ENCODE results near the gene EME1.
"Not testable (repeated sequence)": the region's sequence is repeated elsewhere in the genome, so short reads cannot be mapped to it uniquely, and the experiment has no call there.

The EME1 gene

DNA sequence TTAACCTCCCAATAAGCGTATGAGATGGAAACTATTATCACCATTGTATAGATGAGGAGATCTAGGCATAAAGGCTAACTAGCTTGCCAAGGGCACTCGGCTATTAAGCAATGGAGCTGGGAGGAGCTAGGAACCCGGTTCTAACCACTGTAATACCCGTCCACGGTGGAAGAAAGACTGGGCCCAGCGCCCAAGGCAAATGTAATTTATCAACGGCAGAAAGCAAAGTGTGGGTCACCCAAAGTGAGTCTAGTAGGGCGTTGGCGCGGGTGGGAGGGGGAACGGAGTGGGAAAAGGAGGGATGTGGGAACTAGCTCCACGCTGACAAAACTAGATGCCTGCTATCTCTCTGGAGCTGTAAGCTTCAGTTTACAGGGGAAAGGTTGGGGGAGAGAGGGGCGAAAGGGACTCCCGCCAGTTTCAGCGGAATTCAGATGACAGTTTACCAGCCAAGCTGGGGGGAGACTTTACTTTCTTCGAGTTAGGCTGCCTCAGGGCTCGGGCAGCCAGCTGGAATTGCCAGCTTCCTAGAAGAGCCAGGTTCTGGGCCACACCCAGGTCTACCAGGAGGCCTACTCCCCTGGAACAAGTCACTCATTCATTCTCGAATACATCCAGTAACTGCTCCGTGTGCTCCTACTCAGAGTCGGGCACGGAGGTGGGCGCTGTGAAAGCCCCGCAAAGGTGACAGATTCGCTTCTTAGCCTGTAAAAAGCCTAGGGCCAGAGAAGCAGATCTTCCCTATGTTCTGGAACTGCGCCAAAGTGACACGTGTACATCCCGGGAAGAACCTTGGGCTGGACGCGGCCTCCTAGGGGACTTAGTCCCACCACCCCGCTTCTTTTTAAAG is 23.5 kb downstream of the EME1 start:
- peak; percentile 55 for DNase-seq

DNA sequence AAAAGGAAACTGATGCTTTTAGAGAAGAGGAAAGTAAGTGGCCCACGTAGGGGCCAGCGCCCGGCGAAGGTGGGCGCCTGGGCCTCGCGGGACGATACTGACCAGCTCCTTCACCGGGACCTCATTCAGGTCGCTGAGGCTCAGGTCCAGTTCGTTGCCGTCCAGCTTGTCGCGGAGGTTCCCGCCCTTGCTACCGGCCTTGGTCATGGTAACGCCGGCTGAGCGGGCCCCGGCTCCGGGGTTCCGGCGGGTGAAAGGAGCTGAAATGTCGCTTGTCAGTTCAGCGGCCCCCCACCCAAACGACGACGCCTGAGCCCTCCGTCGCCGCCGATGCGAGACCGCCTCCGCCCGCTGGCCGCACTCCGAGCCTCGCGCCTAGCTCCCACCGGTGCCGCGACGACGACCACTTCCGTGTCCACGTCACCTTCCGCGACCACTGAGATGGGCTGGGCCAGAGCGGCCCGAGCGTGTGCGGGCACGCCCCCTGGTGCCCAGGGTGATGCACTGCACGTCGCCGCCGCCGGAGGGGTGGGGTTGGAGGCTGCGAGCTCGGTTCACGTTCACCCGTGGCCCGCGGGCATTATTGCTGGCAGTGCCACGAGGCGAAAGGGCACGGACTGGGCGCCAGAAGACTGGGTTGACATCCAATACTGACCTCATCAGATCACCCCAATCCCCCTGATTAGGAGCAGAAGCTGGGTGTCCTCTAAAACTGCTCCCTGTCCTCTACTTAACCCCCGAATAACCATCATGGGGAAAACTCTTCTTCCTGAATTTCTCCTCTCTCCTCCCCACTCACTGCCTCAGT is 24.3 kb downstream of the EME1 start, which contains the start of gene LRRC59:
Gene LRRC59, minus strand, starts transcription at position 413 of the 808 bp plus-strand sequence. Its CDS starts 206 bp downstream, at position 207.
- peak; percentile 92 for DNase-seq

DNA sequence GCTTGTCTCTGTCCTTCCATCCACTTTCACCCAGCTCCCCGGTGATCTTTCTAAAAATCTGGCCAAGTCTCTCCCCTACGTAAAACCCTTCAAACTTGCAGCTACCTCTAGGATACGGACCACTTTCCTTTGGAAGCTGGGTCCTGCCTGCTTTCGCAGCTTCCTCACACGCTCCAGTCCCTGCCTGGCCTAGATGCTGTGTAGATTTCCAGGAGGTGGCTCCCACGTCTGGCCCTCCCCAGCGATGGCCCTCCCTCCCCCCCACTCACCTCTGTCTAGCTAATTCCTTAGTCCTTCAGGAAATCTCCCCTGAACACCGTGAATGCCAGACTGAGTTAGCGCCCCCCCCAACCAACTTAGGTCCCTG is 24.9 kb downstream of the EME1 start:
- DNase-seq, result no peak

DNA sequence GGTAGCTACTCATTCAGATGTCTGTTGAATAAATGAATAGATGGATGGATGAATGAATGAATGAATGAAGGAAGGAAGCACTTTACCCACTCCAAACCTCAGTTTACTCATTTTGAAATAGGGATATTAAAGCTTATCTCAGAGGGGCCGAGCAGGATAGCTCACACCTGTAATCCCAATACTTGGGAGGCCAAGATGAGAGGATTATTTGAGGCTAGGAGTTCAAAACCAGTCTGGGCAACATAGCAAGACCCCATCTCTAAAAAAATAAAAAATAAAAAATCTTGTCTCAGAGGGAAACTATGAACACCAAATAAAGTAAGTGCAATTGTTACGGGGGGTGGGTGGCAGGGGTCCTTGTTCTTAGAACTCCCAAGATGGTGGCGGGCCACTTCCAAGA is 25.6 kb downstream of the EME1 start:
- DNase-seq, result not testable (repeated sequence)

DNA sequence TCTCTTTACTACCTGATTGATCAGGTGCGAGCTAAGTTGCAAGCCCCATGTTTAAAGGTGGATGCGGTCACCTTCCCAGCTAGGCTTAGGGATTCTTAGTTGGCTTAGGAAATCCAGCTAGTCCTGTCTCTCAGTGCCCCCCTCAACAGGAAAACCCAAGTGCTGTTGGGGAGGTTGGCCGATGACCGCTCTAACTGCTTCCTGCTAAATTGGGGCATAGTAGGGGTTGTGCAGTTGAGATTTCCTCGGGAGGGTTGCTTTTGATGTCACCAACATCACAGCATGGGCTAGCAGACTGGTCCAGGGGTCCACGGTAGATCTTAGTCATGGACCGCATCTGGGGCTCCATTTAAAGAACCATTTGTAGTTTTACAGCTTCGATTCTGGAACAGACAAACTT is 26.6 kb downstream of the EME1 start:
- not testable (repeated sequence) for DNase-seq

DNA sequence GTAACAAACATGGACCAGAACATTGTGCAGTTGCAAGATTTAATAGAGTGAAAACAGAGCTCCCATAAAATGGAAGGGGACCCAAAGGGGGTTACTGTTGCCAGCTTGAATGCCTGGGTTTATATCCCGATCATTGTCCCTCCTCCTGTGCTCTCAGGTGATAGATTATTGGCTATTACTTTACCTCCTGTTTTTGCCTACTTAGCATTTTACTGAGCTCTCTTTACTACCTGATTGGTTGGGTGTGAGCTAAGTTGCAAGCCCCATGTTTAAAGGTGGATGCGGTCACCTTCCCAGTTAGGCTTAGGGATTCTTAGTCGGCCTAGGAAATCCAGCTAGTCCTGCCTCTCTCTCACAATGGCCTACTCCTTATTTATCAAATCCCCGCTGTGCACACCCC is 32.3 kb downstream of the EME1 start:
- not testable (repeated sequence) for DNase-seq

DNA sequence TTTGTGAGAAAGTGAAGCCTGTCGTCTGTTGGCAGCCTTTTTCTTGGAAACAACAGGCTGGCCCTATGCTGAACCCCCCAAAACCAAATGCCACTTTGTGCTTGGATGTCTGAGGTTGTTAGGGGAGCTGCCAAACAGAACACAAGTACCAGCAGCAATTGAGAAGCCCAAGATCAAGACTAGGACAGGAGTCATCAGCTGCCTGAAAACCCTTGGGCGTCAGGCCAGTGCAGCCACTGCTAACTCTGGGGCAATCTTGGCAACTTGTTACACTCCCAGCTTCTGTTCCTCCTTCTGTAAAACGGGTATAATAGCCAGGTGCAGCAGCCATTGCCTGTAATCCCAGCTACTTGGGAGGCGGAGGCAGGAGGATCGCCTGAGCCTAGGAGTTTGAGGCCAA is 33.5 kb downstream of the EME1 start:
- DNase-seq, result no peak

DNA sequence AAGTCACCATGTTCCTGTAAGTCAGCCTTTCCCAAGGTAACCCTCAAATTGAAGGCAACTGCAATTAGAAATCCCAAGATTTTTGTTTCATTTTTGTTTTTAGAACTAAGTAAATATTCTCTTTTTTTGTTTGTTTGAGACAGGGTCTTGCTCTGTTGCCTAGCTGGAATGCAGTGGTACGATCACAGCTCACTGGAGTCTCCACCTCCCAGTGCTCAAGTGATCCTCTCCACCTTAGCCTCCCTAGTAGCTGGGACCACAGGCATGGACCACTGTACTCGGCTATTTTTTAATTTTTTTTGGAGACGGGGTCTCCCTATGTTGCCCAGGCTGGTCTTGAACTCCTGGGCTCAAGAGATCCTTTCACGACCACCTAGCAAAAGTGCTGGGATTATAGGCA is 34.9 kb downstream of the EME1 start:
- no peak for DNase-seq

DNA sequence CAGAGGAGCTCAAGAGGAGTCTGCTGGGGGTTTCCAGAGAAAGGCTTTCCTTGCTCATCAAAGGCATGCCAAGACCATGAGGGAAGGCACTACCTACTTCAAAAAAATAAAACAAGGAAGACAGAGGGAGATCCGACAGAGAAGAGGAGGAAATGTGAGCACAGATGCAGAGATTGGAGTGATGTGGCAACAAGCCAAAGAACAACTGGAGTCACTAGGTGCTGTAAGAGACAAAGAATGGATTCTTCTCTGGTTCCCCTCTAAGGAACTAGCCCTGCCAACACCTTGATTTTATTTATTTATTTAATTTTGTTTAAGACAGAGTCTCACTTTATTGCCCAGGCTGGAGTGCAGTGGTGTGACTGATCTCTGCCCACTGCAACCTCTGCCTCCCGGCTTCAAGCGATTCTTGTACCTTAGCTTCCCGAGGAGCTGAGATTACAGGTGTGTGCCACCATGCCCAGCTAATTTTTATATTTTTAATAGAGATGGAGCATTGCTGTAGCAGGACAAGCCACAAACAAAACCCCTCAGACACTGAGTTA is 39.2 kb downstream of the EME1 start:
- no peak for DNase-seq

DNA sequence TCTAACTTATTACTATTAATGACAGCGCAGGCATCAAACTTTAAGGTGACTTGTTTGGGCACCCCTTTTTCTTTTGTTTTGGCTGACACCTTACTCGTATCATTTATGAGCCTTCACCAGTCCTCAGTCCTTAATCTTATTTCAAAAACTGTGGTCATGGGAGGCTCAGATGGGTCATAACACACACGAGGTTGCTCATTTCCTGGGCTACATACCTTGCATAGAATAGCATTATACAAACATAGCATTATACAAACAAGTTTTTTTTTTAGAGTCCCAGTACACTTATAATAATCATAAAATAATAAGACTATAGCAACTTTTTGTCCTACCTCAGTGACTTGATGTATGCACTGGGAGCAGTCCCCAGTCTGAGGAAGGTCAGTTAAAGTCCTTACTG is 41.8 kb downstream of the EME1 start:
- DNase-seq, result no peak

DNA sequence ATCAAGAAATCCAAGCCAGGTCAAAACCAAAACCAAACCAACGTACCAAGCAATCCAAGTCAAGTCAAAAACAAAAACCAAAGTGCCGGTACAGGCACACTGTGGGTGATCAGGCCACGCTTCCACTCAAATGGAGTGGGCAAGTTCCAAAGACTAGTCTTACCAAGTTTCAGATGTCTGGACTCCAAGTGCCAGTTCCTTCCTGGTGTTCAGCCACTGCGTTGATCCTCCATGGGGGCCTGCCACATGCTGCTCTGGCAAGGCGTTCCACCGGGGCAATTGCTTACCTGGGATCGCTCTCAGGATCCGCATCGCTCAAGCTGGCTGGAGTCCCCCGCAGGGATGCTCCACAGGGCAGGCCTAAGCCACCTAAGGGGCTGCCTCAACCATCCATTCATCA is 46.5 kb downstream of the EME1 start:
- DNase-seq, result not testable (repeated sequence)

DNA sequence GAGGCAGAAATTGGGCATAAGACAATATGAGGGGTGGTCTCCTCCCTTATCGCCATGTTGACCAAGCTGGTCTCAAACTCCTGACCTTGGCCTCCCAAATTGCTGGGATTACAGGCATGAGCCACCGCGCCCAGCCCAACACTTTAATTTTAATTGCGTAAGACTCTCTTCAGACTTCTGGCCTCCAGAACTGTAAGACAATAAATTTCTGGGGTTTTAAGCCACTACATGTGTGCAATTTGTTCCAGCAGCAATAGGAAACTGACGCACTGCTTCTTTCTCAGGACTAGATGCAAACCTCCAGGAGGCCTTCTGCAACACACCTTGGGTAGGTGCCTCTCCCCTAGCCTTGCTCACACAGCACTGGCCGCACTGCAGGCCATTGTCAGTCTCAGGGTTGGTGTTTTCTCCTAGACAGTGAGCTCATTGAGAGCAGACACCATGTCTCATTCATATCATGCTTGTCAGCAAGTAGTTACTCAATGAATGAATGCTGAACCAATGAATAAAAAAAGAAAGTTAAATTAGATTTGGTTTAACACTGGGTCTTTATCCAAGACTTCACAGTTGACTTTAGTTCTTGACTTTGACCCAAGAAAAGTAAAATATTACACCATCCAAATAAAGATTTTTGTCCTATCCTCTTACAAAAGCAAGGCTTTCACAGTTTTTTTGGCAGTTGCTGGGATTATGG is 47.5 kb downstream of the EME1 start:
- DNase-seq, result no peak

DNA sequence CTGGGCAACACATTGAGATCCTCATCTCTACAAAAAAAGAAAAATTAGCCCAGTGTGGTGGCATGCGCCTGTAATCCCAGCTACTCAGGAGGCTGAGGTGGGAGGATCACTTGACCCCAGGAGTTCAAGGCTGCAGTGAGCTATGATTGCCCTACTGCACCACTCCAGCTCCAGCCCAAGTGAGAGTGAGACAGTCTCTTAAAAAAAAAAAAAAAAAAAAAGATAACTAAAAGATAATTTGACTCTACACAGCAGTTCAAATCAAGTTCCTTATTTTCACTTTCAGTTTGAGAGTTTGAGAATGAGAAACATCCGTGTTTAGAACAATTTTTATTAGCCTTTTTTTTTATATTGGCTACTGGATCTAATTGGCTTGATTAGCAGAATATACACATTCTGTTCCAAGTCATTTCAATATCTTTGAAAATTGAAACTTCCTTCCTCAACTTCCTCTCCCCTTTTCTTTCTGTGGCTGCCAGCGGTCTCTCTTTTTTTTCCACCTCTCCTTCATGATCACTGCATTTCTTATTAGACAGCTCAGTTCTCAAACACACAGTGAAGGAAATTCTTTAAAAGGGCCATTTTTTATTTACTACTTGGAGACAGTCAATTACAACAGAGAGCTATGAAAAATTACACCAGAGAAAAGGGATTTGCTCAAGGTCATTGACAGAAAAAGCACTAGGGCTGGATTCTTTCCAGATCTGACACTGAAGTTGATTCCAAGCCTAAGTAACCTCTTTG is 48.5 kb downstream of the EME1 start:
- no peak for DNase-seq

DNA sequence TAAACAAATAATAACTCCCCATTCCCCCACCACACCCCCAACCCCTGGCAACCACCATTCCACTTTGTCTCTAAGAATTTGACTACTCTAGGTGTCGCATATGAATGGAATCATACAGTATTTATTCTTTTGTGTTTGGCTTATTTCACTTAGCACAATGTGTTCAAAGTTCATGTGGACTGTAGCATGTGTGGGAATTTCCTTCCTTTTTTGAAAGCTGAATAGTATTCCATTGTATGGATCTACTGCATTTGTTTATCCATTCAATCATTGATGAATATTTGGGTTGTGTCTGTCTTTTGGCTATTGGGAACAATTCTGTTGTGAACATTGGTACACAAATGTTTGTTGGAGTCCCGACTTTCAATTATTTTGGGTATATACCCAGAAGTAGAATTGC is 49.7 kb downstream of the EME1 start:
- DNase-seq, result no peak

DNA sequence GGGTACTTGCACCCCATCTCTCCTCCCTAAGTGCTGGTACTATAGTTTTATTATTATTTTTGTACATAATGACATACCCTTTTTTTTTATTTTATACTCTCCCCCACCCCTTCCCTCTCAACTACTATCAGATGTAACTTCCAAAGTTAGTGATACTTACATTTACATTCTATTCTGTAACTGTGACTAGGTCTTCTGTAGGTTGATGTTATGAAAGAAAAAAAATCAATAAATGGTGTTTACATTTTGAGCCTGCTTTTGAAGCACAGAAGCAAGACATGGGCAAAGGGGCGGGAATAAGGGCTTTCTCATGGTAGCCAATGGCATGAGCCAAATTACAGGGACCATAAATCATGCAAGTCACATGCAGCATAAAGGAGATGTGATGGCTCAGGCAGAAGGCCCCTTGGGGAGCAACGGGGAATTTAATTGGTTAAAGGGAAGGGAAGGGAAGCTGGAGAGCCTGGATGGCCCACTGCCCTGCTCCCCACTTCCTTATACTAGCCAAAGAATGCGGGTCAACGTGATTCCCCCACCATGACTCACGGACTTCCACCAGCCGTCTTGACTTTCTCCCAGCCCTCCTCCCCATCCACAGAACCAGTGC is 50.6 kb downstream of the EME1 start:
- no peak for DNase-seq

DNA sequence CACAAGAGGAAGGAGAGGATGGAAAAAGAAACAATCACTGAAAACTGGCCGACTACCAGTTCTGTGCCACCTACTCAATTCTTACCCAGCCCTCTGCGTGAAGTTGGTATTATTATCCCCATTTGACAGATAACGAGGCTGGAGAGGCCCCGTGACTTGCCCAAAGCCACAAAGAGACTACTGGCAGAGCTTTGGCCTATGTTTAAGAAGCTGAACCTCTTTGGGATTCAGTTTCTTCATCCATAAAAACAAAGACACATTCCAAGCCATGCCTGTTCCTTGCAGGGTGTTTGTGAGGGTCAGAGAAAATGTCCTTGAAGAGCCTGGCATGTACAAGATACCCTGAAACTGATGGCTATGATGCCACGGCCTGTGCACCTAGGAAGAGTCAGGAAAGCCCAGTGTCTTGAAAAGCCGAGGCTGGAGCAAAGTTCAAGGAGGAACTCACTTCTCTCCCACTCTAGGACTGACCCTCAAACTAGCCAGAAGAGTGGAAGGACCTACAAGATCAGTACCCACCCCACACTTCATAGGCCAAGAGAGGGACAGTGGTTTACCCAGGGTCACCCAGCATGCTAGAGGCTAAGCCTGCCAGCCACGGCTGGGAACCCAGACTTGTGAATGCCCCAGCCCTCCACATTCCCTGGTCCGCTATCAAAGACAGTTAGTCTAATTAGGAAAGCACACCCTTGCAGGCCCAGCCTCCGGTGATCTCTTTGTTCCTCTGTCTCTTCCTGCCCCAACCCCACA is 51.4 kb downstream of the EME1 start:
- no peak for DNase-seq

DNA sequence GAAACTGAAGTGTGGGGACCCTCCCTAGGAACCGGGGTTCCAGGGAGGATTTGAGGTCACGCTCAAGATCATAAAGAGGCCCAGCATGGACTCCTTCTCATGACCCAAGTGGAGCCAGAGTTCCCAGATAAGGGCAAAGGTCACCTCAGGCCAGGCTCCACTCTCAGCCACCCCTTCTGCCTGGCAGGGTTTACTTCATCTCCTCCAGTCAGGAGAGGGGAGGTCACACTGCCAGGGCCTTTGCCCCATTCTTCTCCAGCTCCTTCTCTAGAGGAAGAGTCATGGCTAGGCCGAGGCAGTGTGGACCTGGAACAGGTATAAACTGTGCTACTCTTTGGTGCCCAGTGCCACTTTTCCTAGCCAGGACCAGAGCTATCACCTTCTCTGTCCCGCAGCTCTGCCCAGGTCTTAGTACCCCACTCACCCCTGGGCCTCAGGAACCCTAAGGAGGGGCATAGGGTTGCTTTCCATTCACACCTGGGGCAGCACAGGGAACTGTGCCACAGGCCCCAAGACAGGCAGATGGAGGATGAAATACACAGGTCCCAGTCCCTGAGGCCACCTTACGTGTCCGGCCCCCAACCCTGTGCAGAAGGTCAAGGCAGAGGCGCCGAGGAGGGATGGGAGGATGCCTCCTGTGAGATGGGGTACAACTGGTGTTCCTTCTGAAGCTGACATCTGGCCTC is 52.1 kb downstream of the EME1 start:
- no peak for DNase-seq

DNA sequence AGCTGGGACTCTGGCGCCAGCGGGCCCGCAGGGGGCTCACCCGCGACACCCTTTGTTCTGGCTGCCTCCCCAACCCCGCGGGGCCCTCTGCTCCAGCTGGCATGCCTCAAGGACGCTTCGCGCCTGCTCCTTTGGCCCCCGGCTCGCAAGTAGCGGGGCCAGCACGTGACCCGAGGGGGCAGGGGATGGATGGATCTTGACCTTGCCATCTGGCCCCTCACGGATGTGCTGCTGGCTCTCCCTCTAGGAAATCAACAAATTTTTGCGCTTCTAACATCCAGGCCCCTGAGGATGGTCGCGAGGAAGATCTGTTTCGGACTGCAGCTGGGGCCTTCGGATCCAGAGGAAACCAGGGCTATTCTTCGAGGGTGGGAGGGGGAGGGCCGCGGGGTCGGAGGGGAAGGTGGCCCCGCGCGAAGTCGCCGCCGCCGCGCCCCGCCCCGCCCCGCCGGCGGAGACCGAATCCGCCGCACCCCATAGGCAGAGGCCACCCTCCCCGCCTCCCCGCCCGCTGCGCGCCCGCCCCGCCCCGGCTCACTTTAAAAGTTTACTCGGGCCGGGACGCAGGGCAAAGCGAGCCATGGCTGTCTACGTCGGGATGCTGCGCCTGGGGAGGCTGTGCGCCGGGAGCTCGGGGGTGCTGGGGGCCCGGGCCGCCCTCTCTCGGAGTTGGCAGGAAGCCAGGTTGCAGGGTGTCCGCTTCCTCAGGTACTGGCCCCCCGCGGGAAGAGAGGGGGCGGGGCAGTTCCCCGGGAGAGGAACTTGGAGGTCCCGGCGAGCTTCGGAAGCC is 52.8 kb downstream of the EME1 start, which contains the start of gene ACSF2:
Gene ACSF2, plus strand, starts transcription at position 537 of the 790 bp plus-strand sequence. Its CDS starts 44 bp downstream, at position 581.
- DNase-seq, result peak; percentile 83

DNA sequence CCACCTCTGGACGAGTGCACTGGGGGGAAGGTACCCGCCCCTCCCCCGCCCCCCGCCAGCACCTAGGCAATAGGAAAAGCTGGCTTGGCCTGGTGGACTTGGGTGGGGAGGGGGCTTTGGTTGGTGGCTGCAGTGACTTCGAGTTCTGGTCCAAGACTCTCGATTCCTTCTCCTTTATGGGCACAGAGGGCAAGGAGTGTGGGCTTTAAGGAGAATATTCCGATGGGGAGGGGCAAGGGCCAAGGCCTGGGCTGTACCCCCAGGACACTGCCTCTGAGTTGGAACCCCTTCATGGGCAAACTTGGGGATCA is 53.4 kb downstream of the EME1 start:
- DNase-seq, result no peak
